NCI-H187 (cell line): ENCODE results near the gene DAPK1.

ENCODE experiments used
- DNase-seq, 2 experiments: peaks; one replicate each; lab custom pipeline; 2025; lab: John Stamatoyannopoulos, UW

Gene DAPK1

GRCh38 chr9:87516926-87517290, 19.2 kb downstream of the DAPK1 start:
- DNase-seq: no peak

DNA sequence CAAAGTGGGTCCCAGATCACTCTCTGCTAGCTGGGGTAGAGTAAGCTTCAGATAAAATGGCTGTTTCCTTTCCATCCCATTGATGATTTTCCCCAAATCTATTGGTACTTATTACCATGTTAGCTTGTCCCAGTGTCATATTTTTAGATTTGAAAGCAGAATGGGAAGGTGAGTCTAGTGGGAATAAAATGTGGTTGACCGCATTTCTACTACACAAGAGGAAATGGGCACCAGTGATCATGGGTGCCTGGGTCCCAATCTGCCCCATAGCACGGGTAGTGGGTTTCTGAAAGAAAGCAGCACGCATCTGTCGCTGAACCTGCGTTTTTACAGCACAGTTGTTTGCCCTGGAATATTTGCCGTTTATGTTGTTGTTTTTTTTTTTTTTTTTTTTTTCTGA, 20.1 kb downstream of the DAPK1 start:
- no peak for DNase-seq

GRCh38 chr9:87518702-87519335, 21.2 kb downstream of the DAPK1 start:
- DNase-seq: no peak

DNA sequence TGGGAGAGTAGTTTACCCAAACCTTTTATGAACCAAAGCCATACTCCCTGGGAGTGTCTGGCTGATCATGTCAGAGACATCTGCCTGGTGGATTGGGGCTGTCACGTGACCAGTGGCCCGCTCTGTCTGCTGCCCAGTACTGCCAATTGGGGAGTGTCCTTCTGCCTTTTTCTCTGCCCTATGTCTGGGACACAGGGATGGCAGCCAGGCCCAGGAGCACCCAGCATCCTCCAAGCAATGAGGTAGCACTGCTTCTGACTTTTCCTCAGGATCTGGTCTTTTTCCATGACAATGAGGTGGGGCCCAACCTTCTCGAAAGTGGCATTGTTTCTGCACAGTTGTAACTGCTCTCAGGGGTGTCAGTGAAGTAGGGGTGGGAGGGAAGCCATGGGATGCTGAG, 21.8 kb downstream of the DAPK1 start:
- DNase-seq: no peak

DNA sequence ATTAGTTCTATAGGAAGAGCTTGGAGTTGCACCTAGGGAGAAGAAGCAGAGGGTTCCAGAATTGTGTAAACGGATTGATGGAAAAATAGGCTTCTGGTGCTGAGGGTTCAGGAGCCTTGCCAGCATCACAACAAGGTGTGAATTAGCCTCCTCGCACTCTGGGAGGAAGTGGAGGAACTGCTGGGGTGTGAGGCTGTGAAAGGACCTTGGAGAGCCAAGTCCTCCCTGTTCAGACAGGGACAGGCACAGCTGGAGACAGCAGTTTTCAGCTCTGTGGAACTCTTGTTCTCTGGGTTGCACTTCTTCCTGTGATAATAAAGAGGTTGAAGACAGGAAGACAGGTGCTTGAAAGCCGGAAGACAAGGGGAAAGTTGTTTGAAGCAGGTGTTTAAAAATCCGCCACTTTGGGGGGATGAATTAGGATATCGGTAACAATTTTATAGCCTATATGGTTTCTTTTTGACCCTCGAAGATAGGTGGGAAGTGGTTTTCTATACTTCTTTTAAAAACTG, 22.6 kb downstream of the DAPK1 start:
- no peak for DNase-seq

DNA sequence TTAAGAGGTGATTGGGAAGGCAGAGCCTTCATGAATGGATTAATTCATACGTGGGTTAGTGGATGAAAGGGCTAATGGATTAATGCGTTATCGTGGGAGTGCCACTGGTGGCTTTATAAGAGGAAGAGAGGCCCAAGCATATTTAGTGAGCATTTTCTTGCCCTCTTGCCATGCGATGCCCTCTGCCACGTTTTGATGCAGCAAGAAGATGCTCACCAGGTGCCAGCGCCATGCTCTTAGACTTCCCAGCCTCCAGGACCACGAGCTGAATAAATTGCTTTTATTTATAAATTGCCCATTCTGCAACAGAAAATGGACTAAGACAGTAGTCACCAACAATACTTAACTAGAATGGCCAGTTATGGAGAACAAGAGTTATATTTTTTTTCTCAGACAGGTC, 24.2 kb downstream of the DAPK1 start:
- no peak for DNase-seq

DNA sequence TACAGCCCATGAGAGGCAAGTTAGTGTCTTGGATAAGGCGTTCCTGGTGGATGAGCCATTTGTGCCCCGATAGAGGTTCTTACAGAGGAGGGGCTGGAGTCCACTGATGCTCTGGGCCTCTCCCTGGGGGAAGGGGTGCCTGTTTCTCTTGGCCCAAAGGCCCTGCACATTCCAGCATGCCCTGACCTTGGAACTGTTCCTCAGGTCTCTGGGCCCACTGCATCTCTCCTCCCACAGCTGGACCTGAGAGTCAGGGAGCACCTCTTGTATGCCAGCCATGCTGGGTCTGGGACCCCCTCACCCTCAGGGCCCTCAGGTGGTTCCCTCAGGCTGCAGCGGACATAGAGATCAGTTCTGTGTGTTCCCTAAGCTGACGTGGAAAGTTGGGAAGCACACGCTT, 26.4 kb downstream of the DAPK1 start:
- no peak for DNase-seq

DNA sequence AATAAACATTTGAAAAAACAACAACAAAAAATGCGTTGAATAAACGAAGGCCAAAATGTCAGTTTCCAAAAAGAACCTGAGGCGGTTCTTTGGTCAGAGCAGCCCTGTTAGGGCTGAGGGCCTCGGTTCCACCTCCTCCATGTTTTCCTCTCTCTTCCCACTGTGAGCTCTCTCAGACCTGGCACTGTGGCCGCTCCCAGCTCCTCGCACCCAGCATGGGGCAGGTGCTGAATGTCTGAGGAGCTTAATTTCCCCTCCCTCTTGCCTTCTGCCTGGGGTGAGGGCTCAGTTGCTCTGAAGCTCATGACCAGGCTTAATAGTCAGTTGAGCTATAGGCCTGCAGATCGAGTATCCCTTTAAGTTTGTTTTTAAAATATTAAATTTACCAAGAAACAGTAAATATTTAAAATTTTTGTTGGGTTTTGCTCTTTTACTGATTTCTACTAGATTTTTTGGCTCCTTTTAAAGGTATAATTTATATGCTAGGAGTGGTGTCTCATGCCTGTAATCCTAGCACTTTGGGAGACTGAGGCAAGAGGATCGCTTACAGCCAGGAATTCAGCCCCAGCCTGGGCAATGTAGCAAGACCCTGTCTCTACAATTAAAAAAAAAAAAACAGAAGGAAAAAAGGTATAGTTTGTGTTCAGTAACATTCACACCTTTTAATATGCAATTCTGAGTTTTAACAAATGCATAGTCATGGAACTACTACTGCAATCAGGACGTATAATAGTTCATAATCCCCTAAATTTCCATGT, 28.1 kb downstream of the DAPK1 start:
- no peak for DNase-seq

DNA sequence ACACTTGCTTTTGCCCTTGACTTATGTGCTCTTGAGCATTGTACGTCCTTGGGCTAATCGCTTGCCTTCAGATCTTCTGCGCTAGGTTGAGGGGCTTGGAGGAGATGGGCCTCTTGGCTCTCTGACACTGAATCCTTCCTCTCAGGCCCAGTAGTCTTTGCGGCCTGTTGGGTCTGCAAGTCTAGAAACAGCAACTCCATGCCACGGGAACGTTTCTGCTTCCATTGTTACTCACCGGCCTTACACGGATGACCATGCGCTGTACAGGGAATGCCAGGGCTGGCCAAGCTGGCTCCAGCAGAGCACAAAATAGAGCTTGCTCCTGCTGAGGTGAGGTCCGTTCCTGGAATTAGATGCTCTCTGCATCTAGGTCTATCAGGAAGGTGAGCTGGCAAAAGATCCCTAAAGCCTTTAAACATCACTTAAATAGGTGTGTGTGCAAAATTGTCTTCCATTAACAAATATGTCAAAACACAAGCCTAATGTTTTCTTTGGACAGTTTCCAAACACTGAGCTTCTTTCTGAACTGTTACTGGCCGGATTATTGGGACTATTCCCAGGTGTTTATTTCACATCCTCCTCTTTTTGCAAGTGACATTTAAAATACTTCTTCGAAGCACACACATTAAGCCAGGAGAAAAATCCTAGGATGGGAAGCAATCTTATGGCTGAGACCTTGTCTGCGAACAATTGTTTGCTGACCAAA, 29.7 kb downstream of the DAPK1 start:
- DNase-seq: no peak

DNA sequence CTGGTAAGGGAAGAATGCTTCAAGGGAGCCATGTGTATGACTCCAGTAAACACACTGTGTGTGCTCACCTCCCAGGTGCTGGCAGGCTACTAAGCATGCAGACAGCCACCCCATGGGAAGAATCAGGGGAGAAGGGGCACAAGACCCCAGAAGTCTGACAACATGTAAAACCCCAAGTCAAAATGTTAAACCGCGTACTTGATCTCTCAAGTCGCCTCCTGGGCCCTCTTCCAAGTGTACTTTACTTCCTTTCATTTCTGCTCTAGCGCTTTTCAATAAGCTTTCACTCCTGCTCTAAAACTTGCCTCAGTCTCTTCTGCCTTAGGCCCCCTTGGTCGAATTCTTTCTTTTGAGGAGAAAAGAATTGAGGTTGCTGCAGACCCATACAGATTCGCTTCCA, 31.3 kb downstream of the DAPK1 start:
- DNase-seq: no peak

- DNase-seq: no peak
Measured at GRCh38 chr9:87529671-87530070, 32.0 kb downstream of the DAPK1 start.

DNA sequence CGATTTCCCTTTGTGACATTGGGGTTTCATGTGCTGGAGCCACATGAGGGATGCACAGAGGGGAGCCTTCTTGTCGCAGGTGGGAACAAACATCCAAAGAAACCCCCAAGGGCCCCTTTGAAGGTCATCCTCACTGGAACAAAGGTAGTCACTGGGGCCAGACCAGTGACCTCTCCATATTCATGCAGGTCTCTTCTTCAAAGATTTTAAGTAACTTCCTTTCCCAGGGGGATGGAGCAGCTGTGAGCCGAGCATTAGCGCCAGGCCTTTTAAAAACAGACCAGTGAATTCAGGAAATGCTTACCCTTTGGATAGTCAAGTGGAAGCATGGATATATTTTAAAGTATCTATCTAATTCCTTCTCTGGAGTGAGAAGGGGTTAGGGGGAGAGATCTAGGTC, 33.0 kb downstream of the DAPK1 start:
- DNase-seq: no peak

DNA sequence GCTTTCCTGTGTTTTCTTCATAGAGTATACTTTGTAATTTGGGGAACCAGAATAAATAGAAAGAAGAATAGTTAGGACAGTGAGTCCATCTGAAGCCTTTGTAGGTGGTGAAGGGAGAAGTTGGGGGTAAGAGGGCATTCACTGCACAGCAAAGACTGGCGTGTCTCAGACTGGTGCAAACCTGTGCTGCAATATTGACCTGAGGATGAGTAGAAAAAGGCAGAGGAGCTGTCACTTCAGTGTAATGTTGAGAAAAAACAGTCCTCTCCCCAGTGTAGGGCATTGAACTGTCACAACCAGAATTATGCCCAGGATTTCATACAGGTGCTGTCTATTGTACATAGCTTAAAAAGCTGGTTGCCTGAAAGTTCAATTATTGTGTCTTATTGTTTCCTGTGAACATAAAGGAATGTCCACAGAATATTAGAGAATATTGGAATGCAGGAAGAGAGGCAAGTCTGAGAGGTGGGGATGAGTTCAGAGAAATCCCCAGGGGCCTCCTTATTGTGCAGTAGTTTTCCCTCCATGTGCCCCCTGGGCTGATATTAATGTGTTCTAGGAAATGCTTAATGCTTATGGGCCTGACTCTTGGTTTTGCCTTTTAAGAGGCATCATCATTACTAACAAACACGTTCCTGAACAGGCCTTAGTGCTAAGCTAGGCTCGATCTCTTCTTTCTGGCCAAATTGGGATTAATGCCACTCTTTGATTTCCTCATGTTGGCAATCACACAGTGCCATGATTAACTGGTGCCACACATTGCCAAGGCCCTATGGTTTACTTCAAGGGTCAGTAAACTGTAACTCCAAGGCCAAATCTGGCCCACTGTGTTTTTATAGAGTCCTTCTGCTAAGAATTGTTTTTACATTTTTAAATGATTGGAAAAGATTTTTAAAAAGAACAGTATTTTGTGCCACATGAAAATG, 34.0 kb downstream of the DAPK1 start:
- DNase-seq: no peak

DNA sequence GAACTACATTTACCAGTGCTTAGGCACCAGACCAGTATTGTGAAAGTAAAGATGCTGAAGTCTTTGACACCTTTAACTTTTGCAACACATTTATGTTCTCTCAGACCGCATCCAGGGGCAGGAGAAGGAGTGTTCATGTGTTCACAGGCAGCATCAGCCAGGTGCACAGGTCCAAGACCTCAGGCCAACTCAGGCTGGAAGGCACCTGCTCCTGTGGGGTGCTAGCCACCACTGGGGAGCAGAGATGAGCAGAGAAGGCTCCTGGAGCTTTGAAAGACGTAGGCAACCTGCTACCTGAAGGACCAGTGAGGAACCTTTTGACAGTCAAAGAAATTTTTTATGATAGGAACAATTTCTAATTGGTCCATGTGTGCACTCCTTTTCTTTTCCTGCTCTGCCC, 35.6 kb downstream of the DAPK1 start:
- DNase-seq: no peak

DNA sequence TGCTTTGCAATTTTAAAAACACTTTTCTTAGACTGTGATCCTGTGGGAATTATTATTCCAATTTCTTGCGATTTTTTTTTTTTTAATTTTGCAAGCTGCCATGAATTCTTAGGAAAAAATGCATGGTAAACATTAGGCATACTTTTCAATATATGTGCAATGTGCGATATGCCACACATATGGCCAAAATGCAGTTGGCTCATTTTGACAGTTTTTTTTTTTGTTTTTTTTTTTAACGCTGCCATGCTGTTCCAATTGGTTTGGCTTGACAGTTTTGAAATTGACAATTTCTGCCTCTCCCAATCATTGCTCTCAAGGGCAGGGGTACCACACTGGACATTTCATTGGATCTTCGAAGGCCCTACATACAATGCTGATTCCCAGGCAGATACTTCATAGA, 36.4 kb downstream of the DAPK1 start:
- no peak for DNase-seq

DNA sequence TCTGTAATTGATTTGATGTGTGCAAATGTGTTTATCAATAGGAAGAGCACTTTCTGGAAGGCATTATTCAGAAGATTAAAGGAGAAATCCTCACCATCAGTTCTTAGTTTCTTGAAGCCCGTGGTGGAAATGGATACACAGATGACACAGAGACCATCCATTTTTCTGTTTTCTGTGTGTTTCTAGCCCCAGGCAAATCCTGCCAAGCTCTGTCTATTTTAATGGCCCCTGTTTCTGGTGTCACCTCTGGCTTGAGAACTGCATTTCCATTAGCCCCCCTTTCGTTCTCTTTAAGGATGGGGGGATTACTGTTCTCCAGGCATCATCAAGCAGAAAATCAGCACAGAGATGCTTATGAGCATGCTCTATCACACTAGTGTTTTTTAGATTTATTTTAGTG, 37.3 kb downstream of the DAPK1 start:
- no peak for DNase-seq

GRCh38 chr9:87535817-87536539, 38.3 kb downstream of the DAPK1 start:
- DNase-seq: no peak

DNA sequence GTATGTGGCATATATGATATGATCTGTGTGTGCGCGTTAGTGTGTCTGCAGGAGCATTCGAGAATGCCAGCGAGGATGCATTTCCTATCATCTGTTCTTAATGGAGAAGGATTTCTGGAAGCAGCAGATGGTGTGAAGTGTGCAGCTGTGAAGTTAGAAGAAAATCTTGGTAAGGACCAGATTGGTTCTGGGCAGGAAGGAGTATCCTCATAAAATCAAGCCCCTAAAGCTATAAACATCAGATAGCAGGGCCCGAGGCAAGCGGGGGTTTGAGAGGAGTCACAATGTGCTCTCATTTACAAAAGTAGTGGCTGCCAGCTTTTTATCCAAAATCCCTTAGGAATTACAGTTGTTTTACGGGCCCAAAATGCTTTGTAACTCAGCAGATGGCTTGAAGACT, 40.0 kb downstream of the DAPK1 start:
- no peak for DNase-seq

GRCh38 chr9:87540444-87541105, 42.9 kb downstream of the DAPK1 start:
- DNase-seq: no peak

DNA sequence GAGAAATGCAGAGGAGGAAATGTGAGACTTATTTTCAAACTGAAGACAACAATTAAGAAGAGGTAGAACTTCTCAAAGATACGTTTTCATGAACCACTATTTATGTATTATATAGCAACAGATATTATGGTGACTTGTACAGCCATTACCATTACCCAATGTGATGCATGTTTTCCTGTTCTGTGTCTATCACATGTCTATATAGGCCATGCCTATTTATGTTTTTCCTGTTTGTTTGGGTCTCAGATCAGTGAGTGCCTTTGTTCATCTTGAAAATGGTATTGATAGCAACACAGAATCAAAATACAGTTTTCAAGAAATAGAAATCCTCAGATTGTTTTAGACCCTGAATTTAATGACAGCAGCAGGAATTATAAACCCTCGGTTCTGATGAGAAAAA, 44.0 kb downstream of the DAPK1 start:
- DNase-seq: no peak

GRCh38 chr9:87542141-87542540, 44.5 kb downstream of the DAPK1 start:
- DNase-seq: no peak
